OCI-LY3 (cell line): ENCODE measurements around the gene ACSF3.

Source experiments
- EZH2phosphoT487 ChIP-seq: fragments of 200-600 bp; shearing (Covaris generic); IDR thresholded peaks from 2 replicates; pipeline ENCODE4 v1.6.1; 2018; ENCODE audit warnings: antibody characterized with exemption, mixed run types, low read depth
- TF ChIP-seq, protein P1 (sequence below): fragments of 200-600, 300-600 bp; sonication (generic); IDR thresholded peaks from 2 replicates; pipeline ENCODE4 v1.5.1; 2014; ENCODE audit warnings: antibody characterized with exemption, low read length, low read depth

DNA sequence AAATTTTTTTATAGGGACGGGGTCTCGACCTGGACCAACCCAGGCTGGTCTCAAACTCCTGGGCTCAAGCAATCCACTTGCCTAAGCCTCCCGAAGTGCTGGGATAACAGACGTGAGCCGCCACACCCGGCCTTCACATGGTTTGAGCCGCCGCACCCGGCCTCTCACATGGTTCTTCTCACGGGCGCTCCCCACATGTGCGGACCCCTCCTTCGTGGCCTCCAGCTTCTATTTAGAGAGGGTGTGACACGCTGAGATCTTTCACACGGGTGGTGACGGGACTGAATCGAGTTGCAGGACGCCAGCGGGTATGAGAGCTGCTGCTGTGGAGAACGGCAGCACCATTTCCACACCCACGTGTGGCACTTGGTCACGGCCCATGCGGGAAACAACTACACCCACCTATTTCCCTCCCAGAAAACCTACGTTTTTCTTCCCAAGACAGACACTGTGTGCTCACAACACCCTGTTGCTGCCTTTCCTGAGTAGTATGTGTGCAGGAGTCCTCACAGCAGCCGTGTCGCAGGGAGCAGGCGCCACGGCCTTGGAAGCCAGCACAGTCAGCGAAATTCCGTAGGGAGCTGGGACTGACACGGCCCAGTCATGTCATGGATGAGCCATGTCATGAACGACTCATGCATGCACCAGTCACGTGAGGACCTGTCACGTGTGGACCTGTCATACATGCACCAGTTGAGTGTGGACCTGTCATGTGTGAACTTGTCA lies 20.1 kb upstream of the ACSF3 start:
- TF ChIP-seq, protein P1, sequence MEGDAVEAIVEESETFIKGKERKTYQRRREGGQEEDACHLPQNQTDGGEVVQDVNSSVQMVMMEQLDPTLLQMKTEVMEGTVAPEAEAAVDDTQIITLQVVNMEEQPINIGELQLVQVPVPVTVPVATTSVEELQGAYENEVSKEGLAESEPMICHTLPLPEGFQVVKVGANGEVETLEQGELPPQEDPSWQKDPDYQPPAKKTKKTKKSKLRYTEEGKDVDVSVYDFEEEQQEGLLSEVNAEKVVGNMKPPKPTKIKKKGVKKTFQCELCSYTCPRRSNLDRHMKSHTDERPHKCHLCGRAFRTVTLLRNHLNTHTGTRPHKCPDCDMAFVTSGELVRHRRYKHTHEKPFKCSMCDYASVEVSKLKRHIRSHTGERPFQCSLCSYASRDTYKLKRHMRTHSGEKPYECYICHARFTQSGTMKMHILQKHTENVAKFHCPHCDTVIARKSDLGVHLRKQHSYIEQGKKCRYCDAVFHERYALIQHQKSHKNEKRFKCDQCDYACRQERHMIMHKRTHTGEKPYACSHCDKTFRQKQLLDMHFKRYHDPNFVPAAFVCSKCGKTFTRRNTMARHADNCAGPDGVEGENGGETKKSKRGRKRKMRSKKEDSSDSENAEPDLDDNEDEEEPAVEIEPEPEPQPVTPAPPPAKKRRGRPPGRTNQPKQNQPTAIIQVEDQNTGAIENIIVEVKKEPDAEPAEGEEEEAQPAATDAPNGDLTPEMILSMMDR = no peak
- no peak for TF ChIP-seq EZH2phosphoT487
